ENCODE results near the gene COL4A2. TPM values are rescaled to one million over a fixed set of nuclear protein-coding genes. Genes with fewer than 3 reads are reported as not detected.

The COL4A2 gene
- total and polyA plus RNA-seq, 8 donors = 18.4 to 130 (median 43.8) TPM

- Histone ChIP-seq H3K4me1 (no peaks in the 10 kb centered on the region), H3K36me3 (no peaks in the 10 kb centered on the region), H3K4me3 (no peak overlapping the region), H3K27me3 (no peaks in the 10 kb centered on the region), H3K27ac (no peak overlapping the region), H3K9me3 (no peaks in the 10 kb centered on the region)
- TF ChIP-seq CTCF (IDR thresholded peaks at IDR 0.05) = no peak
- 69 to 76% methylated on average over 5 of the region's 5 CpGs for WGBS, 2 donors
- intact Hi-C loops (cut with DNase I) = no loop called here
- FAIRE-seq = no peak
- DNase-seq = no peak
- no peak for ATAC-seq
Measured at GRCh38 chr13:110377826-110378201, 70.7 kb downstream of the COL4A2 start.

GRCh38 chr13:110379358-110379757, 72.3 kb downstream of the COL4A2 start:
- 74 to 85% methylated on average over 9 of the region's 9 CpGs for WGBS, 2 donors
- intact Hi-C loops (cut with DNase I) = no loop called here
- H3K36me3 ChIP-seq = no peaks in the 10 kb centered on the region

GRCh38 chr13:110379905-110380341, 72.8 kb downstream of the COL4A2 start:
- intact Hi-C loops (cut with DNase I) = no loop called here
- FAIRE-seq = no peak
- no peak for DNase-seq
- no peak for ATAC-seq
- Histone ChIP-seq H3K4me1 (no peaks in the 10 kb centered on the region), H3K27me3 (no peaks in the 10 kb centered on the region), H3K36me3 (no peaks in the 10 kb centered on the region), H3K4me3 (no peak overlapping the region), H3K27ac (no peak overlapping the region), H3K9me3 (no peaks in the 10 kb centered on the region)
- no peak for TF ChIP-seq CTCF (IDR thresholded peaks at IDR 0.05)
- WGBS, 2 donors = 38 to 55% methylated on average over 4 of the region's 4 CpGs

More at GRCh38 chr13:110379358-110379757, 72.3 kb downstream of the COL4A2 start:
- TF ChIP-seq CTCF (IDR thresholded peaks at IDR 0.05) = no peak
- DNase-seq (no peak), FAIRE-seq (no peak), ATAC-seq (no peak)
- H3K4me3 ChIP-seq = no peak overlapping the region
- H3K27me3 ChIP-seq = no peaks in the 10 kb centered on the region
- H3K27ac ChIP-seq = no peak overlapping the region
- H3K4me1 ChIP-seq = no peaks in the 10 kb centered on the region
- no peaks in the 10 kb centered on the region for H3K9me3 ChIP-seq

- Histone ChIP-seq H3K4me1 (no peaks in the 10 kb centered on the region), H3K27ac (no peak overlapping the region), H3K36me3 (no peaks in the 10 kb centered on the region), H3K4me3 (no peak overlapping the region), H3K9me3 (no peaks in the 10 kb centered on the region), H3K27me3 (no peaks in the 10 kb centered on the region)
- ATAC-seq (no peak), FAIRE-seq (no peak), DNase-seq (no peak)
- intact Hi-C loops (cut with DNase I) = no loop called here
- WGBS, 2 donors = 50 to 55% methylated on average over 14 of the region's 14 CpGs
- TF ChIP-seq CTCF (IDR thresholded peaks at IDR 0.05) = no peak
Measured at GRCh38 chr13:110380359-110381028, 73.4 kb downstream of the COL4A2 start.

- no peaks in the 10 kb centered on the region for H3K9me3 ChIP-seq
- TF ChIP-seq CTCF (IDR thresholded peaks at IDR 0.05) = no peak
- no peak for DNase-seq
- FAIRE-seq = no peak
- no peaks in the 10 kb centered on the region for H3K27me3 ChIP-seq
- intact Hi-C loops (cut with DNase I) = no loop called here
- no peak overlapping the region for H3K27ac ChIP-seq
- ATAC-seq = no peak
- no peaks in the 10 kb centered on the region for H3K36me3 ChIP-seq
- 72 to 77% methylated on average over 12 of the region's 12 CpGs for WGBS, 2 donors
- H3K4me1 ChIP-seq = no peaks in the 10 kb centered on the region
- H3K4me3 ChIP-seq = no peak overlapping the region
Measured at GRCh38 chr13:110381029-110381360, 73.9 kb downstream of the COL4A2 start.

All from pancreas (tissue), 10 donors.